Adipocyte (in vitro differentiated cells): Measurements from ENCODE around the gene MEIS3.

Source experiments
- DNase-seq: peaks from one replicate; pipeline ENCODE4 v3.0.0-alpha.2; 2015; ENCODE audit warnings: low read depth
- H3K27me3 ChIP-seq: replicated peaks from 2 replicates; pipeline ENCODE4 v1.7.0; 2013; ENCODE audit warnings: mild to moderate bottlenecking, low read length, moderate library complexity; ENCODE audit not compliant: control insufficient read depth, insufficient read depth
- H3K36me3 ChIP-seq: 2 replicates; pipeline ENCODE4 v1.7.0; 2013; ENCODE audit warnings: low read length, mild to moderate bottlenecking, moderate library complexity; ENCODE audit not compliant: control insufficient read depth, insufficient read depth, severe bottlenecking
- H3K4me1 ChIP-seq: 2 replicates; pipeline ENCODE4 v1.7.0; 2013; ENCODE audit warnings: mild to moderate bottlenecking, low read length, moderate library complexity; ENCODE audit not compliant: control insufficient read depth, insufficient read depth
- H3K4me3 ChIP-seq: 2 replicates; pipeline ENCODE4 v1.7.0; 2013; ENCODE audit warnings: mild to moderate bottlenecking, low read length, moderate library complexity
- H3K9ac ChIP-seq: 2 replicates; pipeline ENCODE4 v1.7.0; 2013; ENCODE audit warnings: mild to moderate bottlenecking, low read length, moderate library complexity
- H3K9me3 ChIP-seq: 2 replicates; pipeline ENCODE4 v1.7.0; 2013; ENCODE audit warnings: mild to moderate bottlenecking, low read length, moderate library complexity; ENCODE audit not compliant: control insufficient read depth

MEIS3 gene

GRCh38 chr19:47447470-47448359 is 28.4 kb upstream of the MEIS3 start:
- Histone ChIP-seq H3K4me1 (peaks cover 4% of the 10 kb centered on the region), H3K4me3 (no peak overlapping the region), H3K27me3 (peaks cover 66% of the 10 kb centered on the region), H3K9ac (no peak overlapping the region), H3K9me3 (peaks cover 5% of the 10 kb centered on the region), H3K36me3 (no peaks in the 10 kb centered on the region)
- peak; percentile 53 for DNase-seq

GRCh38 chr19:47446534-47447469 is 27.5 kb upstream of the MEIS3 start:
- Histone ChIP-seq H3K27me3 (peaks cover 72% of the 10 kb centered on the region), H3K4me1 (peaks cover 4% of the 10 kb centered on the region), H3K36me3 (no peaks in the 10 kb centered on the region), H3K9me3 (peaks cover 5% of the 10 kb centered on the region), H3K9ac (no peak overlapping the region), H3K4me3 (no peak overlapping the region)
- no peak for DNase-seq

GRCh38 chr19:47445937-47446402 is 26.6 kb upstream of the MEIS3 start:
- Histone ChIP-seq H3K9me3 (no peaks in the 10 kb centered on the region), H3K4me3 (no peak overlapping the region), H3K9ac (no peak overlapping the region), H3K4me1 (peaks cover 4% of the 10 kb centered on the region), H3K36me3 (no peaks in the 10 kb centered on the region), H3K27me3 (peaks cover 78% of the 10 kb centered on the region)
- peak; percentile 67 for DNase-seq

DNA sequence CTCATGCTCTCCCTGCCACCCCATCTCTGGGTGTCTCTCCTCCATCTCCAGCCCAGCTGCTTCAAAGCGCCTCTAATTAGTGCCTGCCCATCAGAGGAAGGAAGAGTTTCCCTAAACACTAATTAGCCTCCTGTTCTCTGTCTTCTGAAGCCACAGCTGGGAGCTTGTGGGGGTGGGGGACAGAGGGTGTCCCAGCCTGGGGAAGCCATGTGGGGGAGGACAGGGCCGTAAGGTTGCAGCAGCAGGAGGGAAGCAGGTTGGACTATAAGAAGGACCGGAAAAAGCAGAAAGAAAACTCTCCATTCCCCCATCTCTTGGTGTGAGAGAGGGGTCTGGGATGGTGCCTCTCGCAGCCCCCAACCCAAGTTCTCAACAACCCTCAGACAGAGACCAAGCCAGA is 26.2 kb upstream of the MEIS3 start:
- Histone ChIP-seq H3K9me3 (no peaks in the 10 kb centered on the region), H3K36me3 (no peaks in the 10 kb centered on the region), H3K27me3 (peaks cover 80% of the 10 kb centered on the region), H3K4me1 (peaks cover 4% of the 10 kb centered on the region), H3K9ac (no peak overlapping the region), H3K4me3 (no peak overlapping the region)
- no peak for DNase-seq

GRCh38 chr19:47444388-47444821 is 25.1 kb upstream of the MEIS3 start:
- no peak overlapping the region for H3K9ac ChIP-seq
- no peak overlapping the region for H3K4me3 ChIP-seq
- no peak for DNase-seq
- H3K27me3 ChIP-seq, result peaks cover 83% of the 10 kb centered on the region
- no peaks in the 10 kb centered on the region for H3K9me3 ChIP-seq
- peaks cover 4% of the 10 kb centered on the region for H3K4me1 ChIP-seq
- no peaks in the 10 kb centered on the region for H3K36me3 ChIP-seq

DNA sequence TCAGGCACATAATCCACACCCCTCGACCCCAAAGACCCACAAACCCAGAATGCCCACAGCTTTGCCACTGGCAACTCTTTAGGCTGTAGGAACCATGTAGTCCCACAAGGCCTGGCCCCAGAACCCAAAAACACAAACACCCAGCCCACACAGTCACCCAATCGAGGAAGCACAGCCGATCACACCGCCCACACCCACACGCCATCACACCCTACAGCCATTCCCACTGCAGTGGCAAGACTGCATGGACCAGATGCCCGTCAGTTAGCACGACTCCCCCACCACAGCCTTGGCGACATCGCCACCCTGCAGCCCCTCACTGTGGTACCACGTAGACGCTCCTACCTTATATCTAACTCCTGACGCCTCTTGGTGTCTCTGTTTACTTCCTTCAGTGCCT is 24.0 kb upstream of the MEIS3 start:
- Histone ChIP-seq H3K4me1 (peaks cover 4% of the 10 kb centered on the region), H3K27me3 (peaks cover 76% of the 10 kb centered on the region), H3K9me3 (no peaks in the 10 kb centered on the region), H3K9ac (no peak overlapping the region), H3K4me3 (no peak overlapping the region), H3K36me3 (no peaks in the 10 kb centered on the region)
- DNase-seq, result no peak

- H3K4me1 ChIP-seq, result no peaks in the 10 kb centered on the region
- no peaks in the 10 kb centered on the region for H3K36me3 ChIP-seq
- H3K9ac ChIP-seq, result no peak overlapping the region
- peaks cover 56% of the 10 kb centered on the region for H3K27me3 ChIP-seq
- DNase-seq, result no peak
- H3K9me3 ChIP-seq, result no peaks in the 10 kb centered on the region
- no peak overlapping the region for H3K4me3 ChIP-seq
Measured at GRCh38 chr19:47438793-47439220, 19.5 kb upstream of the MEIS3 start.

- Histone ChIP-seq H3K9ac (no peak overlapping the region), H3K9me3 (no peaks in the 10 kb centered on the region), H3K4me3 (no peak overlapping the region), H3K27me3 (peaks cover 43% of the 10 kb centered on the region), H3K36me3 (no peaks in the 10 kb centered on the region), H3K4me1 (no peaks in the 10 kb centered on the region)
- peak; percentile 17 for DNase-seq
Measured at GRCh38 chr19:47437500-47437899, 18.2 kb upstream of the MEIS3 start.

GRCh38 chr19:47436712-47437401 is 17.5 kb upstream of the MEIS3 start:
- H3K4me3 ChIP-seq, result no peak overlapping the region
- peaks cover 38% of the 10 kb centered on the region for H3K27me3 ChIP-seq
- H3K9me3 ChIP-seq, result no peaks in the 10 kb centered on the region

DNA sequence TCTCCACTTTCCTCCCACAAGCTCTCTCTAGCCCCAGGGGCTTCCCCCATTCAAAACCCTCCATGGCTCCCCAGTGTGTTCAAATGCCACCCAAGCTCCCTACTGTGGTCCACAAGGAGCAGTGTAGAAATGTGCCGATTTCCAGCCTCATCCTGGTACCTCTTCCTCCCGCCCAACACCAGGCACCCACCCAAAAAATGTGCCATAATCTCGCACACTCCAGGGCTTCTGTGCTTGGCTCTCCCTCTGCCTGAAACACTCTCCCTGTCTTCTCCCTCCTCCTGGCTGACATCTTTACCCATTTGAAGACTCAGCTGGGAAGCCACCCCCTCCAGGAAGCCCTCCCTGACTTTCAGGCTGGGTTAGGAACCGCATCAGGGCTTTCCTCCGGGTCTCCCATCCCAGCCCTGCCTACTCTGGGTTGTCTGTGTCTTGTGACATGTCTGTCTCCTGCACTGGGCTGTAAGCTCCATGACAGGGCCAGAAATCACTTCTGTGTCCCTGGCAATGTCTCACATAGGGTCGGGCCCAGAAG is 16.6 kb upstream of the MEIS3 start:
- Histone ChIP-seq H3K4me3 (no peak overlapping the region), H3K9ac (no peak overlapping the region), H3K27me3 (peaks cover 33% of the 10 kb centered on the region), H3K4me1 (no peaks in the 10 kb centered on the region), H3K36me3 (no peaks in the 10 kb centered on the region), H3K9me3 (no peaks in the 10 kb centered on the region)
- no peak for DNase-seq

More at GRCh38 chr19:47436712-47437401, 17.5 kb upstream of the MEIS3 start:
- Histone ChIP-seq H3K36me3 (no peaks in the 10 kb centered on the region), H3K9ac (no peak overlapping the region), H3K4me1 (no peaks in the 10 kb centered on the region)
- peak; percentile 89 for DNase-seq
